CD4-positive, alpha-beta T cell (primary cell): ENCODE data around the gene SPIRE2. TPM values are rescaled to one million over a fixed set of nuclear protein-coding genes. Genes with fewer than 3 reads are reported as not detected.

ENCODE experiments used
- ATAC-seq: fragments of 200-7000 bp; cut with Tn5 transposase; one replicate; pipeline ENCODE4 v1.10.0; 2022; ENCODE audit warnings: mild to moderate bottlenecking; ENCODE audit not compliant: poor library complexity
- CTCF ChIA-PET: fragments of 350-600 bp; sonication (Branson Sonifier 250); formaldehyde crosslinking; loops from one replicate; lab custom pipeline; 2021; ENCODE audit warnings: antibody characterized with exemption, inconsistent platforms; lab: Charles Lee
- POLR2A ChIA-PET: fragments of 350-600 bp; sonication (Branson Sonifier 250); formaldehyde crosslinking; loops from one replicate; lab custom pipeline; 2021; ENCODE audit warnings: antibody characterized with exemption, inconsistent platforms; lab: Charles Lee
- DNase-seq, 14 experiments: peaks; one replicate each; pipeline ENCODE4 v3.0.0-alpha.2; 2013 to 2020; ENCODE audit warnings: mixed read lengths in 2 of 14
- H3K27ac ChIP-seq, 2 donors: one replicate each; pipeline versions ENCODE4 v1.5.1 to v1.7.0; 2013; ENCODE audit warnings: low read length in 2 of 2, low read depth in 1 of 2, mild to moderate bottlenecking in 1 of 2
- H3K27me3 ChIP-seq, 2 experiments: 1 replicate in 1 of 2; 2 replicates in 1 of 2; pipeline versions ENCODE4 v1.6.1 to v1.7.0; 2013; ENCODE audit warnings: low read length in 2 of 2, control low read depth in 1 of 2, mild to moderate bottlenecking in 1 of 2, moderate library complexity in 1 of 2; ENCODE audit not compliant: insufficient read depth in 2 of 2, control insufficient read depth in 1 of 2
- H3K36me3 ChIP-seq: one replicate; pipeline ENCODE4 v1.6.1; 2013; ENCODE audit warnings: low read length, control low read depth; ENCODE audit not compliant: insufficient read depth
- H3K4me1 ChIP-seq: one replicate; pipeline ENCODE4 v1.6.1; 2013; ENCODE audit warnings: low read length, control low read depth; ENCODE audit not compliant: insufficient read depth
- H3K4me3 ChIP-seq: one replicate; pipeline ENCODE4 v1.5.1; 2013; ENCODE audit warnings: mild to moderate bottlenecking, low read length, moderate library complexity
- H3K9me3 ChIP-seq, 2 experiments: 1 replicate in 1 of 2; 2 replicates in 1 of 2; pipeline versions ENCODE4 v1.6.1 to v1.7.0; 2013; ENCODE audit warnings: low read length in 2 of 2, mild to moderate bottlenecking in 2 of 2, control low read depth in 1 of 2, moderate library complexity in 1 of 2; ENCODE audit not compliant: control insufficient read depth in 1 of 2, insufficient read depth in 1 of 2
- H3K27ac Mint-ChIP-seq: one replicate; pipeline ENCODE4 v1.8.0; 2020; ENCODE audit warnings: mixed read lengths
- H3K27me3 Mint-ChIP-seq: one replicate; pipeline ENCODE4 v1.8.0; 2021; ENCODE audit warnings: mixed read lengths
- H3K36me3 Mint-ChIP-seq: one replicate; pipeline ENCODE4 v1.8.0; 2021; ENCODE audit warnings: low read depth, mixed read lengths
- H3K4me1 Mint-ChIP-seq: one replicate; pipeline ENCODE4 v1.8.0; 2021; ENCODE audit warnings: low read depth, mixed read lengths
- H3K4me3 Mint-ChIP-seq: one replicate; pipeline ENCODE4 v1.8.0; 2020; ENCODE audit warnings: mild to moderate bottlenecking, mixed read lengths
- H3K9me3 Mint-ChIP-seq: one replicate; pipeline ENCODE4 v1.8.0; 2020; ENCODE audit warnings: mixed read lengths
- CTCF ChIP-seq: fragments of 200-600 bp; IDR thresholded peaks from one replicate; pipeline ENCODE4 v1.8.0; 2022; ENCODE audit warnings: antibody characterized with exemption, mild to moderate bottlenecking
- intact Hi-C, 2 experiments: fragments of 100-400 bp; cut with DNase I in 1 of 2; cut with micrococcal nuclease in 1 of 2; formaldehyde crosslinking; loops; one replicate each; pipeline versions ENCODE4 v1.15.1 to v1.9.0; 2023 to 2025; cut with DNase I, micrococcal nuclease
- total RNA-seq, 174 experiments: library from RNA in 2 of 174; stranded (reverse) in 2 of 174; gene quantifications; one replicate each; pipeline ENCODE4 v1.2.3 and lab custom pipeline; 2021 to 2026

The SPIRE2 gene
- total RNA-seq, 2 experiments from 2014 or later = 1.1 TPM

GRCh38 chr16:89844739-89845339 lies 16.6 kb downstream of the SPIRE2 start:
- H3K27me3 Mint-ChIP-seq = no peaks in the 10 kb centered on the region
- POLR2A ChIA-PET = no interaction called here
- Histone ChIP-seq H3K27ac (no peak overlapping the region), H3K27me3 (no peaks in the 10 kb centered on the region), H3K9me3 (no peaks in the 10 kb centered on the region), H3K4me1 (peaks cover 19% of the 10 kb centered on the region), H3K36me3 (no peaks in the 10 kb centered on the region), H3K4me3 (no peak overlapping the region)
- CTCF ChIA-PET = no interaction called here
- H3K4me3 Mint-ChIP-seq = no peak overlapping the region
- no peak for DNase-seq
- no peaks in the 10 kb centered on the region for H3K36me3 Mint-ChIP-seq
- H3K4me1 Mint-ChIP-seq = peaks cover 9% of the 10 kb centered on the region
- ATAC-seq = no peak
- intact Hi-C loops = no loop called here
- H3K27ac Mint-ChIP-seq = no peak overlapping the region
- TF ChIP-seq CTCF = no peak
- no peaks in the 10 kb centered on the region for H3K9me3 Mint-ChIP-seq

- DNase-seq = peak in 4 of 14 experiments; percentile 14 to 34 (median 30)
- Histone ChIP-seq H3K4me3 (no peak overlapping the region), H3K4me1 (peaks cover 19% of the 10 kb centered on the region), H3K27ac (no peak overlapping the region), H3K27me3 (no peaks in the 10 kb centered on the region), H3K9me3 (no peaks in the 10 kb centered on the region), H3K36me3 (no peaks in the 10 kb centered on the region)
- H3K27ac Mint-ChIP-seq = peak overlapping the region; percentile 20
- intact Hi-C loops = no loop called here
- no peaks in the 10 kb centered on the region for H3K36me3 Mint-ChIP-seq
- H3K4me1 Mint-ChIP-seq = peaks cover 9% of the 10 kb centered on the region
- CTCF ChIA-PET = no interaction called here
- peak overlapping the region; percentile 20 for H3K4me3 Mint-ChIP-seq
- no peaks in the 10 kb centered on the region for H3K9me3 Mint-ChIP-seq
- no peak for TF ChIP-seq CTCF
- peak; percentile 59 for ATAC-seq
- no peaks in the 10 kb centered on the region for H3K27me3 Mint-ChIP-seq
- POLR2A ChIA-PET = interaction anchor here (0.6 to 0.7 kb wide), 2 partner anchors 28 to 123 kb away, joined by 3 read pairs; partner anchors contain the start of gene TCF25
Observed at GRCh38 chr16:89845417-89845816, 17.1 kb downstream of the SPIRE2 start.

- Mint-ChIP-seq H3K4me3 (no peak overlapping the region), H3K4me1 (peaks cover 9% of the 10 kb centered on the region), H3K27me3 (no peaks in the 10 kb centered on the region), H3K9me3 (no peaks in the 10 kb centered on the region), H3K27ac (no peak overlapping the region), H3K36me3 (no peaks in the 10 kb centered on the region)
- TF ChIP-seq CTCF = no peak
- DNase-seq (no peak), ATAC-seq (no peak)
- POLR2A ChIA-PET = no interaction called here
- Histone ChIP-seq H3K27ac (no peak overlapping the region), H3K4me3 (no peak overlapping the region), H3K27me3 (no peaks in the 10 kb centered on the region), H3K36me3 (no peaks in the 10 kb centered on the region), H3K4me1 (peaks cover 11% of the 10 kb centered on the region), H3K9me3 (no peaks in the 10 kb centered on the region)
- intact Hi-C loops = no loop called here
- CTCF ChIA-PET = no interaction called here
Observed at GRCh38 chr16:89847051-89847939, 19.0 kb downstream of the SPIRE2 start.
